Loucy (cell line): ENCODE results near the gene PHACTR3.

Experiments
- CTCF ChIP-seq: fragments of 200-600 bp; sonication (generic); conservative IDR thresholded peaks from 2 replicates; pipeline ENCODE4 v1.5.1; 2014; ENCODE audit warnings: mild to moderate bottlenecking, antibody characterized with exemption, low read length
- EZH2phosphoT487 ChIP-seq: fragments of 200-600 bp; IDR thresholded peaks from 2 replicates; pipeline ENCODE4 v1.6.1; 2018; ENCODE audit warnings: antibody characterized with exemption, mild to moderate bottlenecking, moderate library complexity, borderline replicate concordance

GRCh38 chr20:59630526-59630925, 26.2 kb downstream of the PHACTR3 start:
- TF ChIP-seq CTCF = no peak
- TF ChIP-seq EZH2phosphoT487 = no peak
